H7 (cell line): Measurements from ENCODE around the gene TMEM59L. TPM values are rescaled to one million over a fixed set of nuclear protein-coding genes. Genes with fewer than 3 reads are reported as not detected.
A peak's percentile ranks its signal among the peaks of the same experiment; 100 is the strongest.
"Not testable (repeated sequence)": the region's sequence is repeated elsewhere in the genome, so short reads cannot be mapped to it uniquely, and the experiment has no call there.

Experiments used
- DNase-seq: peaks from one replicate; pipeline ENCODE4 v3.0.0; 2012
- H3K27me3 ChIP-seq: 2 replicates; pipeline ENCODE4 v1.6.0; 2011; ENCODE audit warnings: mild to moderate bottlenecking, low read length; ENCODE audit not compliant: control insufficient read depth, insufficient read depth
- H3K36me3 ChIP-seq: replicated peaks from 2 replicates; pipeline ENCODE4 v1.5.1; 2011; ENCODE audit warnings: low read length; ENCODE audit not compliant: control insufficient read depth, insufficient read depth
- H3K4me3 ChIP-seq: 2 replicates; pipeline ENCODE4 v1.5.1; 2011; ENCODE audit warnings: low read depth, mild to moderate bottlenecking, control low read depth, low read length, moderate library complexity; ENCODE audit not compliant: insufficient read depth
- total RNA-seq: library from RNA; depleted of rRNA; stranded (reverse); fragments of >200 nt; shearing (Covaris generic); gene quantifications from 2 replicates; pipeline ENCODE4 v1.2.3, GENCODE V29; 2014

Gene TMEM59L
- total RNA-seq, 1 experiment from 2014 or later = 1.8 TPM

DNA sequence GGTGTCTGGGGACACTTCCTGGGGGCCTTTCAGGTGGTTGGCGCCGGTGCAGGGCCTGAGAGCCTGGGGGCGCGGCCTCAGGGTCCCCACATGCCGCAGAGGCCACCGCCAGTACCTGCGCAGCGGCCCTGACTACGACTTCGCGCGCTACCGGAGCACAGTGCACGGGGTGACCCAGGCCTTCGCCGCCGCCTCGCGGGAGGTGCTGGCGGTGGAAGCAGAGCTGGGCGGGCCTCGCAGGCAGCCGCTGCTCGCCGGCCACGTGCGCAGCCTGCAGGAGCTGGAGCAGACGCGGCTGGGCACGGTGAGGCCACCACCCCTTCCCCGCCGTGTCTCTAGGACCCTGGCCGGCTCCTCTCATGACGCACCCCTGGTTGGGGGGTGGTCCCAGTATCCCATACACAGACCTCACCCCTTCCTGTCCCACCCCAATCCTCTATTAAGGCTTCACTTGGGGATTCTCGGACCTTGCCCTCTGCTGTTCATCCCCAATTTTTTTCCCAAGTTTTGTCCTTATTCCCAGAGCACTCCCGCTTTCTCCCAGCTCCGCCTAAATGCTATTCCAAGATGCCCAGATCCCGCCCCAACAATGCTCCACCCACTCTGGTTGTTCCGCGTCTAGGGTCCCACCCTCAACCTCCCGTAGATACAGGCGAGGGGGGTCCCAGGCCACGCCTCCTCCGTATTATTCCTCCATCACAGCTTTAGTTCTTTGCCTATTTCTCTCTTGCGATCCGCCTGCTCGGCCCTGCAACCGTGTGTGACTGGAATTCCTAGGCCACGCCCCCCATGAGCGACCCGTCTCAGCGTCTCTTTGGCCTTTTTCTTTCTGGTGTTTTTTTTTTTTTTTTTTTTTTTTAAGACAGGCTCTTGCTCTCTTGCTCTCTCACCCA, 23.0 kb upstream of the TMEM59L start:
- peak; percentile 88 for DNase-seq
- peak overlapping the region; percentile 91 for H3K4me3 ChIP-seq
- peaks cover 2% of the 10 kb centered on the region; the same call in 1 of the 2 replicates for H3K36me3 ChIP-seq
- no peaks in the 10 kb centered on the region for H3K27me3 ChIP-seq

DNA sequence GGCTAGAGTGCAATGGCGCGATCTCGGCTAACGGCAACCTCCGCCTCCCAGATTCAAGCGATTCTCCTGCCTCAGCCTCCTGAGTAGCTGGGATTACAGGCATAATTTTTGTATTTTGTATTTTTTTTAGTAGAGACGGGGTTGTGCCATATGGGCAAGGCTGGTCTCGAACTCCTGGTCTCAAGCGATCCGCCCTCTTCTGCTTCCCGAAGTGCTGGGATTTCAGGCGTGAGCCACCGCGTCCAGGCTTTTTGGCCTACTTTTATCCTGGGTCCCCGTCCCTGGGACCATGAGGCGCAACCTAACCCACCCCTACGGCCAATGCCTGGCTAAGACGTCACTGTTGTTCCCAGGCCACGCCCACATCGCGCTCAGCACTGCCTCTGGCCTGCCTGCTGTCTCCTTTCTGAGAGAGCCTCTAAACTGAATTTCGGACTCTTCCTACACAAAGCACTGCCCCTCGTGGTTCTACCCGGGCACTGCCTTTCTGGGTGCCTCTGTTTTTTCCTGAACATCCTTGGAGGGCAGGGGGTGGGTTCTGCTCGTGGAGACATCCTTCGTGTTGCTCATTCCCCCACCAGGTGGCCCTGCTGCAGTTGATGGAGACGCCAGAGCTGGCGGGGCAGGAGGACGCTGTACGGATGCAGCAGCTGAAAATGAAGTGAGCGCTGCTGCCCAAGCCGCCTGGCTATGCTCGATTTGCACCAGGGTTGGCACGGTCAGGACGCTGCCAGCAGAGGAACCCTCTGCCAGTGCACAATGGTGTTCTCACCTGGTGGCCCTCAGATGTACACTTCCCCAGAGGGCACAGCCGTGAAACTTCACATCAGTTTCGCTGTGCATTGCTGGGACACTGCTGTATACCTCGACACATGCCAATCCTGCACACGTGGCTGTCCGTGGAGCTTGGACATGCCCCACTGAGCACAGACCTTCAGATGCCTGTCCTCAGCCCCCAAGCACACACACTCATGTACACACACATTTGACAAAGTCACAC, 22.1 kb upstream of the TMEM59L start:
- Histone ChIP-seq H3K27me3 (no peaks in the 10 kb centered on the region), H3K36me3 (peaks cover 2% of the 10 kb centered on the region; the same call in 1 of the 2 replicates), H3K4me3 (peak overlapping the region; percentile 91)
- peak; percentile 93 for DNase-seq

DNA sequence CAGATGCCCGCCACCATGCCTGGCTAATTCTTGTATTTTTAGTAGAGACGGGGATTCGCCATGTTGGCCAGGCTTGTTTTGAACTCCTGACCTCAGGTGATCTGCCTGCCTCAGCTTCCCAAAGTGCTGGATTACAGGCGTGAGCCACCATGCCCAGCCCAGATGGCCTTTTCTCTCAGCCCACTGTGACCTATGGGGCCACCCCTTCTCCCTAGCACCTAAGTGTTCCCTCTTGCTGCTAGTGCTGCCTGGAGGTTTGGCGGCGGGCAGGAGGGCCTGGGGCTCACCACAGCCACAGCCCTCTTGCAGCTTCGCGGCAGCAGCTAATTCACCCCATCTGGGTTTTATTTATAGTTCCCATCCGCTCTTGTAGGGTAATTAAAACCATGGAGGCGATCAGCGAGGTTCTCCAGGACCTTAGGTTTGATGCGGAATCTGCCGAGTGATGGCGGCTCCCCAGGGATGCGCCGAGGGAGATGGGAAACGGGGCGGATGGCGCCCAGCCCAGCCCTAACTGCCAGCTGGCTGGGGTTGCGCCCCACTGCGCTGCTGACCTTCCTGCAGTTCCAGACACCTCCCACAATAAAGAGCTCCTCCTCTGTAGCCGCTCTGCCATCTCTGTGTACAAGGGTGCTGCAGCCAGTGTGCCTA, 20.8 kb upstream of the TMEM59L start:
- Histone ChIP-seq H3K27me3 (no peaks in the 10 kb centered on the region), H3K4me3 (no peak overlapping the region), H3K36me3 (peaks cover 2% of the 10 kb centered on the region; the same call in 1 of the 2 replicates)
- DNase-seq = no peak

DNA sequence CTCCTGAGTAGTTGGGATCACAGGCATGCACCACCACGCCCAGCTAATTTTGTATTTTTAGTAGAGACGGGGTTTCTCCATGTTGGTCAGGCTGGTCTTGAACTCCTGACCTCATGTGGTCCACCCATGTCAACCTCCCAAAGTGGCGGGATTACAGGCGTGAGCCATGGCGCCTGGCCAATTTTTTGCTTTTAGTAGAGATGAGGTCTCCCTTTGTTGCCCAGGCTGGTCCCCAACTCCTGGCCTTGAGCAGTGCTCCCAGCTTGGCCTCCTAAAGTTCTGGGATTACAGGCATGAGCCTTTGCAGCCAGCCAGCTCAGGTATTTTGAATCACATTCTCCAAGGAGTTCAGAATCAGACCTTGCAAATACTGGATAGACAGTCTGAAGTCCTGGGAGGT, 19.9 kb upstream of the TMEM59L start:
- H3K36me3 ChIP-seq, DNase-seq, H3K4me3 ChIP-seq, H3K27me3 ChIP-seq: not testable (repeated sequence)

- Histone ChIP-seq H3K36me3 (peaks cover 2% of the 10 kb centered on the region; the same call in 1 of the 2 replicates), H3K4me3 (peak overlapping the region; percentile 47), H3K27me3 (0 out of 2 replicates have a peak, but pooled peaks cover under 1% of the 10 kb centered on the region)
- peak; percentile 88 for DNase-seq
Observed at GRCh38 chr19:18593367-18594095, 19.1 kb upstream of the TMEM59L start.

- DNase-seq = peak; percentile 98
- Histone ChIP-seq H3K36me3 (peaks cover 2% of the 10 kb centered on the region; the same call in 1 of the 2 replicates), H3K27me3 (0 out of 2 replicates have a peak, but pooled peaks cover 1% of the 10 kb centered on the region)
Observed at GRCh38 chr19:18594096-18594823, 18.4 kb upstream of the TMEM59L start.

GRCh38 chr19:18594824-18595373, 17.8 kb upstream of the TMEM59L start:
- peak; percentile 87 for DNase-seq

More at GRCh38 chr19:18594096-18594823, 18.4 kb upstream of the TMEM59L start:
- H3K4me3 ChIP-seq = peak overlapping the region; percentile 47

DNA sequence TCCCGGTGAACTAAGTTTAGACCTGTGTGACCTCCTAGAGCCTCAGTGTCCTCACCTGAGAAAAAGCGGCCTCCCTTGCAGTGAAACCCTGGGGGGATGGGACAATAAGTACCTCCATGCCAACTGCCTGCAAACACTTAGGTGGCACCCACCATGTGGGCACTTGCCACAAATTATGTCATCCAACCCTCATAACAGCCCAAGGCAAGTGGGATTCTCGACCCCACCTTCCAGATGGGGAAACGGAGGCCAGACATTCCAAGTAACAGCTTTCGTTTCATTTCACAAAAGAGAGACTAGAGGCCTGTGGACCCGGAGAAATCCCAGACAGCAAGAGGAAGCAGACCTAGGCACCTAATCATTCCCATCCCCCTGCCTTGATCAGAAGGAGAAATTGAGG, 17.2 kb upstream of the TMEM59L start:
- Histone ChIP-seq H3K36me3 (peaks cover 2% of the 10 kb centered on the region; the same call in 1 of the 2 replicates), H3K27me3 (0 out of 2 replicates have a peak, but pooled peaks cover 1% of the 10 kb centered on the region), H3K4me3 (no peak overlapping the region)
- peak; percentile 38 for DNase-seq

More at GRCh38 chr19:18594824-18595373, 17.8 kb upstream of the TMEM59L start:
- peak overlapping the region; percentile 47 for H3K4me3 ChIP-seq
- peaks cover 2% of the 10 kb centered on the region; the same call in 1 of the 2 replicates for H3K36me3 ChIP-seq
- H3K27me3 ChIP-seq = 0 out of 2 replicates have a peak, but pooled peaks cover 1% of the 10 kb centered on the region

DNA sequence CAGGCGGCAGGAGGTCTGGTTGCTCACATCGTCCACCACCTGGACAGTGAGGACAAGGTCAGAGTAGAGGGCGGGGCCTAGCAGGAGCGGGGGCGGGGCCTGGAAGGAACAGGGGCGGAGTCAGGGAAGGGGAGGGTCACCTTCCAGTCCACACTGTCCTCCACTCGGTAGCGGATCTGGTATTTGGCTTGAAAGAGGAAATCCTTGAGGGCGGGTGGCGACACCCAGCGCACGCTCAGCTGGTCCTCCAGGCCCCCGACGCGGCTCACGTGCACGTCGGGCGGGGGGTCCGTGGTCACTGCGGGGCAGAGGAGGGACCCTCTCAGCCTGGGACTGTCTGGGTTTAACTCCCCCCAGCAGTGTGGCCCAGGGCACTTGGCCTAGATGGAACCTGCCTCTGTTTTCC, 15.9 kb upstream of the TMEM59L start:
- Histone ChIP-seq H3K4me3 (no peak overlapping the region; the same call in 1 of the 2 replicates), H3K27me3 (peaks cover 2% of the 10 kb centered on the region; the same call in 1 of the 2 replicates), H3K36me3 (no peaks in the 10 kb centered on the region)
- DNase-seq = peak; percentile 96

DNA sequence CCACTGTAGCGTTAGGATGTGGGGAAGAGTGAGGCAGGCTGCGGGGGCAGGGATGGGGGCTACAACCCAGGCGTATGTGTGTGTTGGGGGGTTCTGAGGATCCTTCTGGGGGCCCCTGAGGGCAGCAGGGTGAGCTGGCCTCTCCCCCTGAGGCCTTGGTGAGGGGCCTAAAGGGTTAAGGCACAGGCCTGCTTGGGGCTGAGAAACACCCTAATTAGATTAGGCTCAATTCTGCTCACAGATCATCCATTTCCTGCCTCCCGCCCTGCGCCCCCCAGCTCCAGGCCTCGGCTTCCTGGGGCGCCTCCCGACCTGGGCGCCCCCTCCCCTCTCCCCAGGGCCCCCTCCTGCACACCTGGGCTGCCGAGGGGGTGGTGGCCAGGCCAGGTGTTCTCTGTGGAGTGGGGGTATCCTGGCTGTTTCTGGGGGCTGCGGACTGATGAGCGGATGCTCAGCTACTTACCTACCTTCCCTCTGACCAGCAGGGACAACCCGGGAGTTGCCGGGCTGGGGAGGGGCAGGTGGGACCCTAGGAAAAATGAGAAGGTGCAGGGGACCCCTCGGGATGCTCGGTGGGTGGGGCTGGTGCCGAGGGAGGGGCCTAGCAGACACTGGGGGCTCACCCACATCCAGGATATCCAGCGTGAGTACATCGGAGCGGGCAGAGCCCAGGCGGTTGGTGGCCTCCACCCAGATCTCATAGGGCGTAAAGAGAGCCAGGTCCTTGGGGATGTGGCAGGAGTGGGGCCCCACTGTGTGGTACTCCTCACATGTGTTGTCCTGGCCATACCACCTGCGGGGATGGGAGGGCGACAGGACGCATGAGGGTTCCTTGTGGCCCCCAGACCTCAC, 14.6 kb upstream of the TMEM59L start:
- peaks cover 9% of the 10 kb centered on the region for H3K27me3 ChIP-seq
- no peaks in the 10 kb centered on the region for H3K36me3 ChIP-seq
- no peak overlapping the region for H3K4me3 ChIP-seq
- peak; percentile 71 for DNase-seq

GRCh38 chr19:18599485-18599884, 13.2 kb upstream of the TMEM59L start:
- Histone ChIP-seq H3K4me3 (no peak overlapping the region), H3K36me3 (no peaks in the 10 kb centered on the region), H3K27me3 (peaks cover 23% of the 10 kb centered on the region)
- DNase-seq = peak; percentile 51
